HL-60/S4 treated with retinoic acid at 250 ng/mL for 4 days and 3 days (cell line): ENCODE results near the gene SCP2.

ENCODE experiments used
- in situ Hi-C: fragments of 300-500 bp; cut with MboI; formaldehyde crosslinking; loops from 2 replicates; pipeline ENCODE4 v1.7.0; 2022; ENCODE audit warnings: low sequenced_read_pairs

SCP2 gene

GRCh38 chr1:53025769-53026112, 98.7 kb downstream of the SCP2 start:
- in situ Hi-C loops: no loop called here

- in situ Hi-C loops: no loop called here
These were observed 99.2 kb downstream of the SCP2 start for GRCh38 chr1:53026254-53026653.

GRCh38 chr1:53031732-53032131, 104.7 kb downstream of the SCP2 start:
- in situ Hi-C loops: no loop called here

GRCh38 chr1:53037159-53037558, 110.1 kb downstream of the SCP2 start:
- in situ Hi-C loops: no loop called here

GRCh38 chr1:53038566-53038965, 111.5 kb downstream of the SCP2 start:
- in situ Hi-C loops: no loop called here

GRCh38 chr1:53043271-53043670, 116.2 kb downstream of the SCP2 start:
- in situ Hi-C loops: no loop called here

GRCh38 chr1:53044926-53045325, 117.8 kb downstream of the SCP2 start:
- in situ Hi-C loops: no loop called here

GRCh38 chr1:53046930-53047329, 119.9 kb downstream of the SCP2 start:
- in situ Hi-C loops: no loop called here

- in situ Hi-C loops: no loop called here
These were observed 121.0 kb downstream of the SCP2 start for GRCh38 chr1:53047737-53048736.

- in situ Hi-C loops: no loop called here
These were observed 122.0 kb downstream of the SCP2 start for GRCh38 chr1:53048960-53049573.

- in situ Hi-C loops: no loop called here
These were observed 122.5 kb downstream of the SCP2 start for GRCh38 chr1:53049574-53049967.

GRCh38 chr1:53050310-53050709, 123.2 kb downstream of the SCP2 start:
- in situ Hi-C loops: no loop called here

- in situ Hi-C loops: no loop called here
These were observed 124.6 kb downstream of the SCP2 start for GRCh38 chr1:53051676-53052075.

GRCh38 chr1:53057127-53057526, 130.1 kb downstream of the SCP2 start:
- in situ Hi-C loops: no loop called here

GRCh38 chr1:53060579-53060978, 133.5 kb downstream of the SCP2 start:
- in situ Hi-C loops: no loop called here

GRCh38 chr1:53061123-53061858, 134.2 kb downstream of the SCP2 start:
- in situ Hi-C loops: no loop called here

GRCh38 chr1:53061859-53062707, 135.0 kb downstream of the SCP2 start, which contains the start of gene PODN:
PODN (plus strand) TSS chr1:53062213; CDS start chr1:53069856, 7,643 bp downstream.
- in situ Hi-C loops: no loop called here

- in situ Hi-C loops: no loop called here
These were observed 135.9 kb downstream of the SCP2 start for GRCh38 chr1:53062708-53063591.

GRCh38 chr1:53063744-53064515, 136.9 kb downstream of the SCP2 start:
- in situ Hi-C loops: no loop called here
